AG09309 (cell line): ENCODE data around the gene AMOT.

ENCODE experiments used
- DNase-seq: peaks from one replicate; pipeline ENCODE4 v3.0.0-alpha.2; 2010; ENCODE audit warnings: low read depth
- H3K4me3 ChIP-seq: 2 replicates; pipeline ENCODE4 v1.5.1; 2011; ENCODE audit warnings: mild to moderate bottlenecking, low read depth, low read length, moderate library complexity; ENCODE audit not compliant: control insufficient read depth
- TF ChIP-seq, protein P1 (sequence below): IDR thresholded peaks from 2 replicates; pipeline ENCODE4 v1.5.1; 2011; ENCODE audit warnings: mild to moderate bottlenecking, low read depth, low read length, inconsistent platforms; ENCODE audit not compliant: insufficient read depth, control insufficient read depth; ENCODE audit errors: missing control alignments

The AMOT gene

DNA sequence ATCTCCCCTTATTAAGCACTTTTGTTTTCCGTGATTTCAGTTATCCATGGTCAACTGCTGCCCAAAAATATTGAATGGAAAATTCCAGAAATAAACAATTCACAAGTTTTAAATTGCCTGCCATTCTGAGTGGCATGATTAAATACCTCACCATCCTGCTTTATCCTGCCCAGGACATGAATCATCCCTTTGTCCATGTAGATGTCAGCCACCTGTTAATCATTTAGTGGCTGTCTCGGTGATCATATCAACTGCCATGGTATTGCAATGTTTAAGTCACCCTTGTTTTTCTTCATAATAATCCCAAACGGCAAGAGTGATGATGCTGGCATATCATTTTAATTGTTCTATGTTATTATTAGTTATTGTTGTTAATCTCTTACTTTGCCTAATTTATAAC lies 81.1 kb downstream of the AMOT start:
- TF ChIP-seq, protein P1, sequence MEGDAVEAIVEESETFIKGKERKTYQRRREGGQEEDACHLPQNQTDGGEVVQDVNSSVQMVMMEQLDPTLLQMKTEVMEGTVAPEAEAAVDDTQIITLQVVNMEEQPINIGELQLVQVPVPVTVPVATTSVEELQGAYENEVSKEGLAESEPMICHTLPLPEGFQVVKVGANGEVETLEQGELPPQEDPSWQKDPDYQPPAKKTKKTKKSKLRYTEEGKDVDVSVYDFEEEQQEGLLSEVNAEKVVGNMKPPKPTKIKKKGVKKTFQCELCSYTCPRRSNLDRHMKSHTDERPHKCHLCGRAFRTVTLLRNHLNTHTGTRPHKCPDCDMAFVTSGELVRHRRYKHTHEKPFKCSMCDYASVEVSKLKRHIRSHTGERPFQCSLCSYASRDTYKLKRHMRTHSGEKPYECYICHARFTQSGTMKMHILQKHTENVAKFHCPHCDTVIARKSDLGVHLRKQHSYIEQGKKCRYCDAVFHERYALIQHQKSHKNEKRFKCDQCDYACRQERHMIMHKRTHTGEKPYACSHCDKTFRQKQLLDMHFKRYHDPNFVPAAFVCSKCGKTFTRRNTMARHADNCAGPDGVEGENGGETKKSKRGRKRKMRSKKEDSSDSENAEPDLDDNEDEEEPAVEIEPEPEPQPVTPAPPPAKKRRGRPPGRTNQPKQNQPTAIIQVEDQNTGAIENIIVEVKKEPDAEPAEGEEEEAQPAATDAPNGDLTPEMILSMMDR, result no peak
- no peak for DNase-seq
- no peak overlapping the region for H3K4me3 ChIP-seq

DNA sequence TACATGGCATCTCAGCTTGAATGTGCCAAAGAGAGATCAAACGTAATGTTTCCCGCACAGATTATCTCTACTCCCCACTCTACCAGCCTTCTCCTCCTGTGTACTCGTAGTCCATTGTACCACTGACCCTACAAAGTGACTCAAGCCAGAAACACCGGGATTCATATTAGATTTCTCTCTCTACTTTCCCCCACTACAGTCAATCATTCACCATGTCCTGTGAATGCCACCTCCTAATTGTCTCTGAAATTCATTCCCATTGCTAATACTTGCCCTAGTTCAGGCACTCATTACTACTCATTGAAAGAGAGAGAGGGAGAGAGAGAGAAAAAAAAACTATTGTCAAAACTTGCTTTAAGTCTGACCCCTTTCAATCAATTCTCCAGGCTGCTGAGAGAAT lies 82.7 kb downstream of the AMOT start:
- no peak overlapping the region for H3K4me3 ChIP-seq
- no peak for DNase-seq
- TF ChIP-seq, protein P1, result no peak

DNA sequence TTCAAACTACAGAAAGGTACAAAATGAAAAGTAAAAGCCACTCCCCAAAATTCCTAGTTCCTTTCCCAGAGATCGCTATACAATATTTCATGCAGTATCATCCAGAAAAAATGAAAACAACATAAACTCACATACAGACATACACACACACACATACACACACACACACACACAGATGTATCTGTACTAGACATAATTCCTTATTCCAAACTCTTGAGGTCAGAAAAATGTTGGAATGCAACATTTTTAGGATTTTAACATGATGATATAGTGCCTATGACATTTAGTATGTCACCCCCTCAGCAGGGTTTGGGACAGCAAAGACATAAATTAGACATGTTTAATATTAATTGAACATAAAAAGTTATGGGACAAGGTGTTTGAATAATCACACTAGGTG lies 87.5 kb downstream of the AMOT start:
- TF ChIP-seq, protein P1, result no peak
- no peak for DNase-seq
- H3K4me3 ChIP-seq, result no peak overlapping the region

DNA sequence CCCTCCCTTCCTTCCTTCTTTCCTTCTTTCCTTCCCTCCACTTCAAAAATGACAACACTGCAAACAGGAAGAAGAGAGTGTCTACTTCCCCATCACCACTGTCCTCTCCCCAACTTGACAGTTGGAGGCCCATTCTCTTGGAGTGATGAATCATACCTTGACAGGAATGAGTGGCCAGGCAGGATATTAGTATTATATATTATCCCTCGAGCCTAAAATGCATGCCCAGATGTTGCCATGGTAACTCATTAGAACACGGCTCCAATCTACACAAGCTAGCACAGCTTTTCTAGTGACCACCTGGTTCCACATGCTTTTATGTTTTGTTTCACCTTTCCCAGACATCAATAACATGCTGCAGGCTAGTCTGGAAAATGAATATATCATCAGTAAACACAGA lies 89.6 kb downstream of the AMOT start:
- TF ChIP-seq, protein P1, result no peak
- H3K4me3 ChIP-seq, result no peak overlapping the region
- DNase-seq, result no peak

DNA sequence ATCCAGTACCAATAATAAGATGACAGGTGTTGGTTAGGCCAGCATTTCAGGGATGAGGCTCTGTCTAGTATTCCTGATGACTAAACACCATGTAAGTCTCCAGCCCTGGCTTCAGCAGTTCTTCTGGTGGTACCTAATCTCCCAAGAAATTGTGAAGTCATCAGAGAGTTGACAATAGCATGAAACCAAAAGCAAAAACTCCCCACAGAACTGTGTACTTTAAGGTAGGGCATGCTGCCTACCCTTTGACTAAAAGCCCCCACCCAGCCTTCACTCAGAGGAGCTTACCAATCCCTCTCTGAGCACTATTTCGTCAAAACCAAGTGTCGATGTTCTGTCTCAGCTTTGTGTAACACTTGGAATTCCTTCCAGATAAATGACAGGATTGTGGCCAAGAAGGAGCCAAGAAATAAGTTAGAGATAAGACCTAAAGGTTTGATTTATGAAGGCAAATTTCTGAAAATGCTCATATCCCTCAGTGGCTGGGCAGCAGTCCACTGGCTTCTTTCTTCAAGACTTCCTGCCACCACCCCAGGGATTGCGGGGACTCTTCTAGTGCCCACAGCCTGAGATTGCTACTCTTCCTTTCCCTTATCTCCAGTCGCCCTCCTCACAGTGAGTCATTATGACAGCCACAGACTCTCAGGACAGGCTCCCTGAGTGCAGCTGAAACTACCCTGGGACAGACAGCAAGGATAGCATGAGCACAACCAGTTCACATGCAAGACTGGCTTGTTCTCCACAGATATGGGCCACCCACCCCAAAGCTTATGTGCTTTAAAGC lies 93.6 kb downstream of the AMOT start:
- TF ChIP-seq, protein P1, result no peak
- no peak for DNase-seq

DNA sequence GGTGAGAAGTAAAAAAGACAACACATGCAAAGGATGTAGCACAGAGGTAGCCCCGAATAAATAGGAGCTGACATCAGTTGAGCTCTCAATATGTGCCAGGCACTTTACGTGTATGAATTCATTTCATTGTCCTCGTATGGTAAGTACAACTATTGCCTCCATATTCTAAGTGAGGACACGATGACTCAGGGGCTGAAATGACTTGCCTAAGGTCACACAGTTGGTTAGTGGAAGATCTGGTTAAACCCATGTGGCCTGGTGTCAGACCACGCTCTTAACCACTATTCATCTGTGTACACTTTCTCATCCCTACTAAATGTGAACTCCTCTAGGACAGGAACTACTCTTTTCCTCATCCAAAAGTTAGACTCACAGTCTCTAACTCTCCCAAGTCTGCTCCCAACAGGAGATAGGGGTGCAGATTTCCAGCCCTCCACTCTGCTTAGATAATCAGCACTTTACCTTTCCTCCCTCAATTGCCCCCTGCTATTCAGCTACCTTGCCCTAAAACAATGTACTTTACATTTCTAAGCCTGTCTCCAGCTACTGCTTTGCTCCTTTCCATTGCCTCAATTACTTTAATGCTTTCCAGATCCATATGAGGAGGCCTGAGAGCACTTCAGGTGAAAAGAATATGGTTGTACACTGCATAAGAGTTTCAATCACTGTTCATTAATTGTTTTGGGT lies 102.1 kb downstream of the AMOT start:
- DNase-seq, result no peak
- TF ChIP-seq, protein P1, result no peak
- no peak overlapping the region for H3K4me3 ChIP-seq

More for the DNA sequence above, 93.6 kb downstream of the AMOT start:
- H3K4me3 ChIP-seq, result no peak overlapping the region

DNA sequence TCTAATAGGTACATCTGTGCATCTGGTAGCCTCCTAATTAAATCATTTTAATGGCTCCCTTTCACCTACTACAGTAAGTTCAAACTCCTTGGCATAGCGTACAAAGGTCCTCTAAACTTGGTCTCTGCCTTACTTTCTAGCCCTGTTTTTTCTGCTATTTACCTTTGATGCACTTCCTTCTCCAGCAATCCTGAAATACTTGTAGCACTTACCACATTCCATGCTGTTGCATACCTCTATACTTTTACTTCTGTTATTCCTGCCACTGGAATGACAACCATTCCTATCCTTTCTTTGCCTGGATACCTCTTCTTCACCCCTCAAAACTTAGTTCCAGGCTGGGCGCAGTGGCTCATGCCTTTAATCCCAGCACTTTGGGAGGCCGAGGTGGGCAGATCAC lies 104.3 kb downstream of the AMOT start:
- no peak overlapping the region for H3K4me3 ChIP-seq
- DNase-seq, result no peak
- TF ChIP-seq, protein P1, result no peak
